Body of pancreas (tissue), 4 donors: ENCODE measurements around the gene CSPG4. TPM values are rescaled to one million over a fixed set of nuclear protein-coding genes. Genes with fewer than 3 reads are reported as not detected.

Source experiments
- ATAC-seq: fragments of 150-250 bp; one replicate; pipeline ENCODE4 v1.9.1; 2016
- DNase-seq, 4 donors: peaks; one replicate each; pipeline ENCODE4 v3.0.0-alpha.2; 2019
- H3K27ac ChIP-seq, 4 donors: fragments of 200-600 bp; sonication (generic); 1 replicate in 3 of 4; 2 replicates in 1 of 4; pipeline versions ENCODE4 v1.5.1 to v1.6.1; 2016 to 2019; ENCODE audit warnings: mild to moderate bottlenecking in 1 of 4, mixed read lengths in 1 of 4, moderate library complexity in 1 of 4
- H3K27me3 ChIP-seq, 2 donors: fragments of 200-600 bp; sonication (generic); one replicate each; pipeline ENCODE4 v1.6.0; 2016; ENCODE audit warnings: mild to moderate bottlenecking in 1 of 2
- H3K36me3 ChIP-seq, 2 donors: fragments of 200-600 bp; sonication (generic); replicated peaks in 1 of 2; 2 replicates each; pipeline ENCODE4 v1.5.1; 2016; ENCODE audit warnings: low read depth in 2 of 2; ENCODE audit not compliant: insufficient read depth in 1 of 2
- H3K4me1 ChIP-seq: fragments of 200-600 bp; sonication (generic); one replicate; pipeline ENCODE4 v1.6.0; 2016
- H3K4me3 ChIP-seq, 2 donors: fragments of 200-600 bp; sonication (generic); 1 replicate in 1 of 2; 2 replicates in 1 of 2; pipeline ENCODE4 v1.5.1; 2016 to 2019
- H3K9me3 ChIP-seq, 3 donors: fragments of 200-600 bp; sonication (generic); 1 replicate in 2 of 3; 2 replicates in 1 of 3; pipeline ENCODE4 v1.5.1; 2016
- CTCF ChIP-seq, 7 experiments: fragments of 450-650 bp in 4 of 7; fragments of 200-600 bp in 3 of 7; sonication (generic) in 3 of 7; IDR thresholded peaks; one replicate each; pipeline ENCODE4 v1.5.1; 2016 to 2019; ENCODE audit warnings: antibody characterized with exemption in 7 of 7
- POLR2A ChIP-seq, 3 donors: fragments of 450-650 bp; IDR thresholded peaks; one replicate each; pipeline ENCODE4 v1.6.1; 2016; ENCODE audit warnings: antibody characterized with exemption in 3 of 3, mild to moderate bottlenecking in 2 of 3
- WGBS, 2 donors: methylation state at CpG; one replicate each; pipeline ENCODE4 v1.1.5; 2017; 5-methylcytosine and 5-hydroxymethylcytosine counted together
- intact Hi-C: fragments of 100-400 bp; cut with DNase I; formaldehyde crosslinking; loops from one replicate; pipeline ENCODE4 v1.15.1; 2023
- total RNA-seq, 2 donors: library from RNA; depleted of rRNA; stranded (reverse); fragments of >200 nt; gene quantifications; one replicate each; pipeline ENCODE4 v1.1.0, GENCODE V29; 2016

The CSPG4 gene
- total RNA-seq, 2 donors from 2014 or later, result 3.1 to 13.8 TPM

GRCh38 chr15:75656813-75657212, 55.8 kb downstream of the CSPG4 start:
- Histone ChIP-seq H3K9me3 (no peaks in the 10 kb centered on the region), H3K4me3 (no peak overlapping the region), H3K36me3 (peaks cover 0 to 11% of the 10 kb centered on the region in 2 donors), H3K27ac (no peak overlapping the region), H3K4me1 (peaks cover 90% of the 10 kb centered on the region), H3K27me3 (no peaks in the 10 kb centered on the region)
- DNase-seq, result no peak
- intact Hi-C loops, result no loop called here
- no peak for ATAC-seq
- 93 to 95% methylated on average over 19 to 22 of the region's 22 CpGs for WGBS, 2 donors
- TF ChIP-seq CTCF (IDR thresholded peaks at IDR 0.05) (no peak), POLR2A (IDR thresholded peaks at IDR 0.05) (no peak)

- Histone ChIP-seq H3K36me3 (peaks cover 0 to 11% of the 10 kb centered on the region in 2 donors), H3K27ac (no peak overlapping the region), H3K9me3 (no peaks in the 10 kb centered on the region), H3K4me3 (no peak overlapping the region), H3K27me3 (no peaks in the 10 kb centered on the region), H3K4me1 (peaks cover 90% of the 10 kb centered on the region)
- no peak for ATAC-seq
- intact Hi-C loops, result no loop called here
- no peak for DNase-seq
- TF ChIP-seq POLR2A (IDR thresholded peaks at IDR 0.05), result no peak
- TF ChIP-seq CTCF (IDR thresholded peaks at IDR 0.05), result no peak
- 87 to 88% methylated on average over 5 of the region's 5 CpGs for whole genome bisulfite sequencing, 2 donors
Measured at GRCh38 chr15:75656331-75656730, 56.3 kb downstream of the CSPG4 start.

DNA sequence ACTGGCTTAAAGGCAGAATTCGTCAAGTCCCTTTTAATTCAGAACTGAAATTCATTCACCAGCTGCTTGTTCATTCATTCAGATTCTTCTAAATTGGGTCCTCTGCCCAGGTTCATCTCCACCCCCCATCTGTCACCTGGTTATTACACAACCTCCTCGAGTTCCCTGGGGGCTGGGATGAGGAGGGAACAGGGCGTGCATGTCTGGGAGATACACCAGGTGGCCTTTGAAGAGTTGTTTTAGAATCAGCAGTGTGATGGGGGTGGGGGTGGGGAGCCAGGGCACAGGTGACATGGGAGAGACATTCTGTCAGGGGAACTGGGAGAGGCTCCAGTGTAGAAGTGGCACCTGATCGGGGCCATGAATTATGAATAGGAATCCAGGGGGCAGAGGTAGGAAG, 56.7 kb downstream of the CSPG4 start:
- peak in 1 of 4 donors; percentile 56 for DNase-seq
- no peaks in the 10 kb centered on the region for H3K9me3 ChIP-seq
- intact Hi-C loops, result no loop called here
- 31 to 38% methylated on average over 4 of the region's 4 CpGs for WGBS, 2 donors
- H3K27me3 ChIP-seq, result no peaks in the 10 kb centered on the region
- peaks cover 90% of the 10 kb centered on the region for H3K4me1 ChIP-seq
- H3K36me3 ChIP-seq, result peaks cover 0 to 11% of the 10 kb centered on the region in 2 donors
- no peak overlapping the region for H3K27ac ChIP-seq
- no peak for ATAC-seq
- no peak overlapping the region for H3K4me3 ChIP-seq
- TF ChIP-seq CTCF (IDR thresholded peaks at IDR 0.05) (no peak), POLR2A (IDR thresholded peaks at IDR 0.05) (no peak)

DNA sequence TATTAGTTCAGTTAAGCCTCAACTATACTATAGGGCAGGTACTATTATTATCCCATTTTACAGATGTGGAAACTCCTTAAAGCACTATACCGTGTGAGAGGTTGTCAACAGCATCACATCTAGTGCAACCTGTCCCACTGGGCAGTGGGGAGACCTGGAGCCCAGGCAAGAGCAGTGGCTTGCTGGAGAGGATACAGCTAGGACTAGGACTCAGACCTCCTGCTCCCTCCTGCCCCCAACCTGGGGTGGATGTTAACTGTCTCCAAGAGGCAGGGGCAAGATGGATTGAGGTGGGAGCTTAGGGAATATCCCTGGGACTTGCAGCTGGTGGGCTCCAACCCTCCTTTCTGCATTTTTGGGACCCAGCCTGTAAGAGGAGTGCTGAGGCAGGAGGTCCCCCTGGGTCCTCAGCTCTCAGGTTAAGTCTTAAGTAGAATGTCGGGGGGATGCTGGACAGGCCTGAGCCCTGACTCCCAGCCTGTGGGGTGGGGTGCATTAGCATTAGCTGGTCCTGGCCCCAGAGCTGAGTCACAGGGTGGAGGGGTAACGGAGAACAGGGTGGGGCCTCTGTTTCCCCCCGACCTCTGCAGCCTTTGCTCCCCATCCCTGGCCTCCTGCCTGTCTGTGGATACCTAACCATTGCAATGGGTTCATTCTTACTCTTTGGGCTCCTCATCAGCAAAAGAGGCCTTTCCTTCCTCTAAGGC, 58.3 kb downstream of the CSPG4 start:
- H3K27ac ChIP-seq, result no peak overlapping the region
- H3K4me1 ChIP-seq, result peaks cover 90% of the 10 kb centered on the region
- DNase-seq, result no peak

More for the DNA sequence above, 58.3 kb downstream of the CSPG4 start:
- Histone ChIP-seq H3K9me3 (no peaks in the 10 kb centered on the region), H3K36me3 (peaks cover 0 to 9% of the 10 kb centered on the region in 2 donors), H3K27me3 (no peaks in the 10 kb centered on the region), H3K4me3 (no peak overlapping the region)
- WGBS, 2 donors, result 61 to 90% methylated on average over 4 of the region's 4 CpGs
- TF ChIP-seq POLR2A (IDR thresholded peaks at IDR 0.05), result no peak
- TF ChIP-seq CTCF (IDR thresholded peaks at IDR 0.05), result no peak
- intact Hi-C loops, result no loop called here
- ATAC-seq, result no peak
